Measurements from ENCODE around the gene MED13L.
A peak's percentile ranks its signal among the peaks of the same experiment; 100 is the strongest.

Gene MED13L

GRCh38 chr12:116125084-116125483, 152.4 kb downstream of the MED13L start:
- ATAC-seq (no peak), DNase-seq (no peak)
- Mint-ChIP-seq H3K27ac (no peak overlapping the region), H3K4me1 (peaks cover 62% of the 10 kb centered on the region), H3K9me3 (no peaks in the 10 kb centered on the region), H3K27me3 (no peaks in the 10 kb centered on the region), H3K4me3 (no peak overlapping the region)

DNA sequence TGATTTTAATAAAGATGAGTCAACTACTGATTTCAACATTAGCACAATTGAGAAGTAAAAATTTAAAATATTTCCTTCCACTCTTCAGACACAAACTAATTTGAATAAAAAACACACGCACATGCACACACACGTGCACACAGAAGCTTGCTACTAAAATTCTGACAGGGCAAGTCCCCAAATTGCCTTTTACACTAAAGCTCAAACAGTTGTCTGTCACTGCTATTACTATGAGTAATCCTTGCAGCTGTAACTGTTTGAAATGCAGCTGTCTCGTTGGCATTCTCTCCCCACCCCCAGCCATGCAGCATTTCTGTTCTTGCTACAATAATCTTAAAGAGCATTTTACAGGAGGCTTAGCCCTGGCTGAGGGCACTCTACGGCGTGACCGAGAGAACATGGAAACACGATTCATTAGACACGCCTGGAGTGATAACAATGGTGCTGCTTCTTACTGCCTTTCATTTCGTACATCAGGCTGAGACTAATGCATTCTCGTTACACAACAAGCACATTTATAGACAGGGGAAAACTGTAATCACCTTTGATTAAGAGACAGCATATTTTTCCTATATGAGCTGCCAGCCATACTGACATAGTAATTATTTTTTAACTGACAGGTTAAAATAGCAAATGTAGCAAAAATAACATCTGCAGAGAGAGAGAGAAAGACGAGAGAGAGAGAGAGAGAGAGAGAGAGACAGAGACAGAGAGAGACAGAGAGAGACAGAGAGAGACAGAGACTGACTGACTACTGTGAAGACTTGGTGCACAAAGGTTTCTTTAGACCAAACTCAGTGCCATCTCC, 153.8 kb downstream of the MED13L start:
- H3K9me3 Mint-ChIP-seq: no peaks in the 10 kb centered on the region
- ATAC-seq: peak; percentile 94
- H3K4me3 Mint-ChIP-seq: peak overlapping the region; percentile 7
- no peaks in the 10 kb centered on the region for H3K27me3 Mint-ChIP-seq
- H3K4me1 Mint-ChIP-seq: peaks cover 55% of the 10 kb centered on the region
- peak; percentile 20 to 42 for DNase-seq
- peak overlapping the region; percentile 52 to 60 for H3K27ac Mint-ChIP-seq

GRCh38 chr12:116122628-116123027, 154.9 kb downstream of the MED13L start:
- Mint-ChIP-seq H3K4me1 (peaks cover 50% of the 10 kb centered on the region), H3K9me3 (no peaks in the 10 kb centered on the region), H3K4me3 (no peak overlapping the region), H3K27me3 (no peaks in the 10 kb centered on the region), H3K27ac (no peak overlapping the region)
- ATAC-seq: no peak
- no peak for DNase-seq

DNA sequence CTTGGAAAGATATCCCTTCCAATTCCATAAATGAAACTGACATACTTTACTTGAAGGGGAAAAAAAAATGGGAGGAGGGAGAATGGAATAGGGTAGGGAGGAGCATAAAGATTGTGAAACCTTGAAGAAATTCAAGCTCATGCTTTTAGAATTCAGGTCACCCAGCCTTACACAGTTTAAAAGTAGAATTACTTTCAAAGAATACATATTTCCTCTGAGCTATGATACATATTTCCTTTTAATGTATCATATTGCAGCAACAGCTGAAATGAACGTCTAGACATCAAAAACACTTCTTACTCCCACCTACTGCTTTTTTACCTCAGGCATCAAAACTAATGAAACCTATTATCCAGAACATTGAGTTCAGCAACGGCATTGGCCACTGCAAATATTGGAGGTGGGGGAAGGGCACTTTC, 156.0 kb downstream of the MED13L start:
- Mint-ChIP-seq H3K27ac (peak overlapping the region; percentile 6 to 67), H3K4me3 (peak overlapping the region; percentile 49 to 54), H3K27me3 (no peaks in the 10 kb centered on the region), H3K9me3 (no peaks in the 10 kb centered on the region), H3K4me1 (peaks cover 56% of the 10 kb centered on the region)
- no peak for DNase-seq
- ATAC-seq: peak; percentile 33

GRCh38 chr12:116116650-116117424, 160.7 kb downstream of the MED13L start:
- Mint-ChIP-seq H3K4me1 (peaks cover 59% of the 10 kb centered on the region), H3K4me3 (no peak overlapping the region), H3K9me3 (no peaks in the 10 kb centered on the region), H3K27ac (no peak overlapping the region), H3K27me3 (no peaks in the 10 kb centered on the region)
- DNase-seq (no peak), ATAC-seq (no peak)

DNA sequence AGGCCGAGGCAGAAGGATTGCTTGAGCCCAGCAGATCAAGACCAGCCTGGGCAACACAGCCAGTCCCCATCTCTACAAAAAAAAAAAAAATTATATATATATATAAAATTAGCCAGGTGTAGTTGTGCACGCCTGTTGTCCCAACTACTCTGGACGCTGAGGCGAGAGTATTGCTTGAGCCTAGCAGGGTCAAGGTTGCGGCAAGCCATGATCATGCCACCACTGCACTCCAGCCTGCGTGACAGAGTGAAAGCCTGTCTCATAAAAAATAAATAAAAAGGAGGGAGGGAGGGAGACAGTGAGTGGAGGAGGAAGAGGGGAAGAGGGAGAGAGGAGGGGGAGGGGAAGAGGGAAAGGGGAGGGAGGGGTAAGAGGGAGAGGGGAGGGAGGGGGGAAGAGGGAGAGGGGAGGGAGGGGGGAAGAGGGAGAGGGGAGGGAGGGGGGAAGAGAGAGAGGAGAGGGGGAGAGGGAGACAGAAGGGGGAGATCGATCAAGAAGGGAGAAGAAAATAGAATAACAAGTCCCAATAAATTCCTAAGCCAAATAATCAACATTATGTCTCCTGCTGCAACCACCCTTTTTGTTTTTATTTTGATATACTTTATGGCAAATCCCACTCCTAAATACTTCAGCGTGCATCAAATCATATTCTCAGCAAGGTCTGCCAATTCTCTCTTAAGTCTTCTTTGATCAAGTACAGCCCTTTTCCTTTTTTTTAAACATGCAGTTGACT, 163.9 kb downstream of the MED13L start:
- Mint-ChIP-seq H3K4me3 (no peak overlapping the region), H3K9me3 (no peaks in the 10 kb centered on the region), H3K27me3 (no peaks in the 10 kb centered on the region), H3K4me1 (peaks cover 39% of the 10 kb centered on the region), H3K27ac (no peak overlapping the region)
- no peak for ATAC-seq
- DNase-seq: no peak

DNA sequence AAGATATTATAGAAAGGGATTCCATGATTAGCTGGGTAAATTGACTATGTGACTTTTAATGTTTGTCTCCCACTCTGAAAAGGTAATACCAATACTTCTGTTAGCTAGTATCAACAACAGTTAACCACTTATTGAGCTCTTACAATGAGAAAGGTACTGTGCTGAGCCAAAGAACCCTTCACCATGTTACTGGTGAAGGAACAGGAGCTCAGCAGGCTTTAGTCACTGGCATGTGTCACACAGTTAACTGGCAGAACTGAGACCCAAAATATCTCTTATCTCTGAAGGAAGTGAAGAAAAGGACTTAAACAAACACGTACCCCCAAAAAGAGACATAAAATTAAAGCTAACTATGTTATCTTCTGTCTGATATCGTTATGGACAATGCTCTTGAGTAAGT, 170.6 kb downstream of the MED13L start:
- H3K9me3 Mint-ChIP-seq: peaks cover 0 to 5% of the 10 kb centered on the region in 2 donors
- no peaks in the 10 kb centered on the region for H3K27me3 Mint-ChIP-seq
- DNase-seq (no peak), ATAC-seq (no peak)
- H3K4me1 Mint-ChIP-seq: peaks cover 9% of the 10 kb centered on the region
- H3K27ac Mint-ChIP-seq: no peak overlapping the region
- H3K4me3 Mint-ChIP-seq: no peak overlapping the region

DNA sequence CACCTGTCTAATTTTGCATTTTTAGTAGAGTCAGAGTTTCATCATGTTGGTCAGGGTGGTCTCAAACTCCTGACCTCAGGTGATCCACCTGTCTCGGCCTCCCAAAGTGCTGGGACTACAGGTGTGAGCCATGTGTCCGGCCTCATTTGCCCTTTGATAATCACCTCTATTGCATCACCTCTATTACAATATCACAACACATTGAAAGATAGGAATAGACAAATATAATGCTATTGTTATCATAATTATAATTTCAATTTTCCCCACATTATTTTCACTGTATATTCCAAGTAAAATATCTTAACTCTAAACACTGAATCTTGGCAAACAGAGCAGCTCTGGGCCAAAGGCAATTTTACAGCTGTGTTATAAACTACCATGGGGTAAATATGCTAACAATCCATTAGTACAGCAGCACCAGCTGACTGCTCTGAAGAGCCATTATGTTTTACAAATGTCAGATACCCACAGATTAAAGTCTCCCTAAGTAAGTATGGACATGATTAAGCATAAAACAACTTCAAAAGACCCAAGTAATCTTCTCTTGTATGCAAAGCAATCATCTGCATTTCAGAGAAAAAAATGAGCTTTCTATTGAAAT, 173.2 kb downstream of the MED13L start:
- Mint-ChIP-seq H3K27me3 (no peaks in the 10 kb centered on the region), H3K9me3 (peaks cover 0 to 5% of the 10 kb centered on the region in 2 donors), H3K4me3 (no peak overlapping the region), H3K27ac (no peak overlapping the region), H3K4me1 (peaks cover 25% of the 10 kb centered on the region)
- ATAC-seq (no peak), DNase-seq (no peak)

DNA sequence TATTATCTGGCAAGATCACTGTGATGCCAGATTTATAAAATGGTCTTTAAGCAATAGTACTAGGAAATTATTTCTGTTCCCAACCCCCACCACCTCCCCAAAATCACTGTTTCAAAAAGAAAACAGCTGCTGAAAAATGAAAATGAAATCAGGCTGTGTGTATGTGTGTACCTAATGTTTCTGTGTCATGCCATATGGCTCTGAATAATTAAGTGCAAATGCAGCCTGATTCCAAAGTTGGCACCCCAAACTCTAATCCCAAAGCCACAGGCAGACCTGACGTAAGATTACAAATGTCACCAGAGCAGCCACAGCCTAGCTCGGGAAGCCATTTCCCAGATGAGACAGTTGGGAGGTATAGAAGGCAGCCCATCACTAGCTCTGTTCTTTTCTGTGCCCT, 175.5 kb downstream of the MED13L start:
- ATAC-seq (no peak), DNase-seq (no peak)
- H3K4me1 Mint-ChIP-seq: peaks cover 30% of the 10 kb centered on the region
- no peaks in the 10 kb centered on the region for H3K27me3 Mint-ChIP-seq
- no peak overlapping the region for H3K27ac Mint-ChIP-seq
- H3K9me3 Mint-ChIP-seq: peaks cover 0 to 5% of the 10 kb centered on the region in 2 donors
- H3K4me3 Mint-ChIP-seq: no peak overlapping the region

- ATAC-seq: peak; percentile 67
- Mint-ChIP-seq H3K27ac (peak overlapping the region in 1 of 2 donors; percentile 34), H3K4me1 (peaks cover 30% of the 10 kb centered on the region), H3K4me3 (peak overlapping the region in 1 of 2 donors; percentile 20), H3K9me3 (no peaks in the 10 kb centered on the region), H3K27me3 (no peaks in the 10 kb centered on the region)
- DNase-seq: no peak
Observed at GRCh38 chr12:116099652-116100432, 177.7 kb downstream of the MED13L start.

GRCh38 chr12:116096874-116097273, 180.6 kb downstream of the MED13L start:
- Mint-ChIP-seq H3K4me1 (peaks cover 26% of the 10 kb centered on the region), H3K27ac (no peak overlapping the region), H3K9me3 (no peaks in the 10 kb centered on the region), H3K4me3 (no peak overlapping the region), H3K27me3 (no peaks in the 10 kb centered on the region)
- DNase-seq (no peak), ATAC-seq (no peak)

- no peak for DNase-seq
- Mint-ChIP-seq H3K4me1 (peaks cover 19% of the 10 kb centered on the region), H3K27ac (no peak overlapping the region)
Observed at GRCh38 chr12:116094475-116094874, 183.0 kb downstream of the MED13L start.

DNA sequence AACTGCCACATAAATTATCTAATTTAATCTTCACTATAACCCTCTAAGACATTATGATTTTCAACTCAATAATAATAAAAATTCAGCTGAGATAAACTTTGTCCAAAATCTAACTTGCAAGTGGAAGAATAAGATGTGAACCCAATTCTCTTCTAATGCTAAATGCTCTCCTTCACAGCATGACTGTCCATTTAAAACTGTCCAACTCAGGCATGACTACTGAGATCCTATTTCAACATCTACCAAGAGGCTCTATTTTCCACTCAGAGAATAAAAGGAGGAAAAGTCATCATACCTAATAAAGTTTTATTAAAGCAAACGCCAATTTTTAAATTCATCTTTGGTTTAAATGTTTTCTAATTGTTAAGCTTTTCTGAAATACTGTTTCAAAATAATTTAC, 183.6 kb downstream of the MED13L start:
- no peaks in the 10 kb centered on the region for H3K27me3 Mint-ChIP-seq
- DNase-seq (no peak), ATAC-seq (no peak)
- peaks cover 17% of the 10 kb centered on the region for H3K4me1 Mint-ChIP-seq
- H3K4me3 Mint-ChIP-seq: no peak overlapping the region
- H3K27ac Mint-ChIP-seq: no peak overlapping the region
- no peaks in the 10 kb centered on the region for H3K9me3 Mint-ChIP-seq

More at GRCh38 chr12:116094475-116094874, 183.0 kb downstream of the MED13L start:
- Mint-ChIP-seq H3K9me3 (no peaks in the 10 kb centered on the region), H3K4me3 (no peak overlapping the region), H3K27me3 (no peaks in the 10 kb centered on the region)
- no peak for ATAC-seq

GRCh38 chr12:116092776-116093175, 184.7 kb downstream of the MED13L start:
- H3K4me1 Mint-ChIP-seq: peaks cover 28% of the 10 kb centered on the region
- no peaks in the 10 kb centered on the region for H3K9me3 Mint-ChIP-seq
- ATAC-seq (no peak), DNase-seq (no peak)
- no peak overlapping the region for H3K27ac Mint-ChIP-seq
- H3K4me3 Mint-ChIP-seq: no peak overlapping the region
- no peaks in the 10 kb centered on the region for H3K27me3 Mint-ChIP-seq

DNA sequence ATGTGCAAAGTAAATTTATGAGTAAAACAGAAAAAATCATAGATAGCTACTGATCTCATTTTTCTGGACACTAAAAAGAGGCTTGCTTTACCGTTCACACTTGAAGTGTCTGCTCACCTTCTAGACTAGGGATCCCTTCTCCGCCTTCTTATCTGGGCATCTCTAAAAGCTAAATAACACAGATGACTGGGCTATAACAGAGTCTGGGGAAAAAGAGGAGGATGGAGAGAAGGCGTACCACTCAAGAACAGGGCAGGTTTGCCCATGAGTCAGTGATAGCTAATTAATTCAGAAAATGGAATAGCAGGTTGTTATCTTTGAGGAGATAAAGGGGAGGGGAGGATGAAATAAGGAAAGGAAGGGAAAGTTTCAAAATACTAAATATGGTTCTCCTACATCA, 185.3 kb downstream of the MED13L start:
- Mint-ChIP-seq H3K27me3 (no peaks in the 10 kb centered on the region), H3K4me3 (no peak overlapping the region), H3K27ac (no peak overlapping the region), H3K4me1 (peaks cover 34% of the 10 kb centered on the region), H3K9me3 (no peaks in the 10 kb centered on the region)
- ATAC-seq (no peak), DNase-seq (no peak)

Measured in stimulated activated naive CD8-positive, alpha-beta T cell treated with anti-CD3 and anti-CD28 coated beads, Interleukin-15, amount 100 ng/mL, for 72 hours (primary cell).